IMR-90 (cell line): ENCODE results near the gene HS6ST3.

Experiments
- BHLHE40 ChIP-seq: fragments of 150-350 bp; IDR thresholded peaks from 2 replicates; pipeline ENCODE4 v1.6.1; 2016; ENCODE audit warnings: mild to moderate bottlenecking, low read depth, low read length
- CEBPB ChIP-seq: IDR thresholded peaks from 2 replicates; pipeline ENCODE4 v1.6.1; 2012; ENCODE audit warnings: low read depth, low read length, improper control_type of control experiment
- CHD1 ChIP-seq: IDR thresholded peaks from 2 replicates; pipeline ENCODE4 v1.6.1; 2012; ENCODE audit warnings: low read depth, low read length, improper control_type of control experiment
- FOS ChIP-seq: fragments of 150-350 bp; IDR thresholded peaks from 2 replicates; pipeline ENCODE4 v1.6.1; 2016; ENCODE audit warnings: low read depth, low read length
- MAFK ChIP-seq: IDR thresholded peaks from 2 replicates; pipeline ENCODE4 v1.6.1; 2012; ENCODE audit warnings: low read depth, low read length, improper control_type of control experiment
- POLR2A ChIP-seq: IDR thresholded peaks from 2 replicates; pipeline ENCODE4 v1.6.1; 2012; ENCODE audit warnings: mild to moderate bottlenecking, low read depth, low read length
- RCOR1 ChIP-seq: IDR thresholded peaks from 2 replicates; pipeline ENCODE4 v1.6.1; 2012; ENCODE audit warnings: mild to moderate bottlenecking, low read length, improper control_type of control experiment; ENCODE audit not compliant: insufficient replicate concordance
- RFX5 ChIP-seq: IDR thresholded peaks from 2 replicates; pipeline ENCODE4 v1.8.0; 2012; ENCODE audit warnings: low read depth, mild to moderate bottlenecking, low read length, moderate library complexity
- SMC3 ChIP-seq: fragments of 150-350 bp; IDR thresholded peaks from 2 replicates; pipeline ENCODE4 v1.6.1; 2016; ENCODE audit warnings: low read depth, mild to moderate bottlenecking, antibody characterized with exemption, low read length, moderate library complexity
- USF2 ChIP-seq: fragments of 150-350 bp; IDR thresholded peaks from 2 replicates; pipeline ENCODE4 v1.6.1; 2017; ENCODE audit warnings: mild to moderate bottlenecking, antibody characterized with exemption, low read length, low read depth
- TF ChIP-seq, protein P1 (sequence below): conservative IDR thresholded peaks from 2 replicates; pipeline ENCODE4 v1.5.1; 2012; ENCODE audit warnings: mild to moderate bottlenecking, low read depth, low read length, improper control_type of control experiment

GRCh38 chr13:96809366-96810096, 719.6 kb downstream of the HS6ST3 start:
- TF ChIP-seq, protein P1, sequence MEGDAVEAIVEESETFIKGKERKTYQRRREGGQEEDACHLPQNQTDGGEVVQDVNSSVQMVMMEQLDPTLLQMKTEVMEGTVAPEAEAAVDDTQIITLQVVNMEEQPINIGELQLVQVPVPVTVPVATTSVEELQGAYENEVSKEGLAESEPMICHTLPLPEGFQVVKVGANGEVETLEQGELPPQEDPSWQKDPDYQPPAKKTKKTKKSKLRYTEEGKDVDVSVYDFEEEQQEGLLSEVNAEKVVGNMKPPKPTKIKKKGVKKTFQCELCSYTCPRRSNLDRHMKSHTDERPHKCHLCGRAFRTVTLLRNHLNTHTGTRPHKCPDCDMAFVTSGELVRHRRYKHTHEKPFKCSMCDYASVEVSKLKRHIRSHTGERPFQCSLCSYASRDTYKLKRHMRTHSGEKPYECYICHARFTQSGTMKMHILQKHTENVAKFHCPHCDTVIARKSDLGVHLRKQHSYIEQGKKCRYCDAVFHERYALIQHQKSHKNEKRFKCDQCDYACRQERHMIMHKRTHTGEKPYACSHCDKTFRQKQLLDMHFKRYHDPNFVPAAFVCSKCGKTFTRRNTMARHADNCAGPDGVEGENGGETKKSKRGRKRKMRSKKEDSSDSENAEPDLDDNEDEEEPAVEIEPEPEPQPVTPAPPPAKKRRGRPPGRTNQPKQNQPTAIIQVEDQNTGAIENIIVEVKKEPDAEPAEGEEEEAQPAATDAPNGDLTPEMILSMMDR, result no peak
- TF ChIP-seq USF2 (no peak), RFX5 (no peak), POLR2A (no peak), BHLHE40 (no peak), SMC3 (no peak), RCOR1 (no peak), MAFK (no peak), FOS (no peak), CHD1 (no peak), CEBPB (no peak)
